HepG2 (cell line): Measurements from ENCODE around the gene RPS28. TPM values are rescaled to one million over a fixed set of nuclear protein-coding genes. Genes with fewer than 3 reads are reported as not detected.

ENCODE experiments used
- FOXC1 ChIP-seq: sonication (generic); formaldehyde crosslinking; IDR thresholded peaks from 2 replicates; pipeline ENCODE4 v1.8.0; 2022; ENCODE audit warnings: mild to moderate bottlenecking, missing genetic modification reagents, borderline replicate concordance
- GATAD2A ChIP-seq: IDR thresholded peaks from 2 replicates; pipeline ENCODE4 v1.6.1; 2016
- HMGXB4 ChIP-seq, 2 experiments: sonication (generic) in 1 of 2; formaldehyde crosslinking in 1 of 2; IDR thresholded peaks; 2 replicates each; pipeline versions ENCODE4 v1.4.0 to v1.6.1; 2018 to 2020; ENCODE audit warnings: missing genetic modification reagents in 2 of 2, borderline replicate concordance in 1 of 2, low read depth in 1 of 2, mild to moderate bottlenecking in 1 of 2, missing biosample characterization in 1 of 2
- HNF1A ChIP-seq, 2 experiments: sonication (generic) in 1 of 2; formaldehyde crosslinking in 1 of 2; IDR thresholded peaks; 2 replicates each; pipeline versions ENCODE4 v1.4.0 to v1.6.1; 2016 to 2020; ENCODE audit warnings: borderline replicate concordance in 1 of 2, low read depth in 1 of 2, mild to moderate bottlenecking in 1 of 2, missing genetic modification reagents in 1 of 2
- MTERF4 ChIP-seq: sonication (generic); formaldehyde crosslinking; IDR thresholded peaks from 2 replicates; pipeline ENCODE4 v1.8.0; 2023; ENCODE audit warnings: mild to moderate bottlenecking, missing genetic modification reagents
- NFE2 ChIP-seq: sonication (generic); formaldehyde crosslinking; IDR thresholded peaks from 2 replicates; pipeline ENCODE4 v1.4.0; 2020; ENCODE audit warnings: missing genetic modification reagents
- NR2F6 ChIP-seq, 2 experiments: IDR thresholded peaks; 2 replicates each; pipeline ENCODE4 v1.6.1; 2016; ENCODE audit warnings: antibody characterized with exemption in 1 of 2, mild to moderate bottlenecking in 1 of 2
- REPIN1 ChIP-seq: sonication (generic); formaldehyde crosslinking; IDR thresholded peaks from 2 replicates; pipeline ENCODE4 v1.8.0; 2022; ENCODE audit warnings: missing genetic modification reagents, low read depth, mild to moderate bottlenecking, borderline replicate concordance
- SALL1 ChIP-seq: sonication (generic); formaldehyde crosslinking; IDR thresholded peaks from 2 replicates; pipeline ENCODE4 v1.8.0; 2022; ENCODE audit warnings: mild to moderate bottlenecking, missing genetic modification reagents
- TFDP2 ChIP-seq: sonication (generic); formaldehyde crosslinking; IDR thresholded peaks from 2 replicates; pipeline ENCODE4 v1.4.0; 2020; ENCODE audit warnings: missing genetic modification reagents
- ZBTB42 ChIP-seq: sonication (generic); formaldehyde crosslinking; IDR thresholded peaks from 2 replicates; pipeline ENCODE4 v1.5.0; 2020; ENCODE audit warnings: mild to moderate bottlenecking, missing genetic modification reagents
- ZNF280B ChIP-seq: sonication (generic); formaldehyde crosslinking; IDR thresholded peaks from 2 replicates; pipeline ENCODE4 v1.5.0; 2020; ENCODE audit warnings: missing genetic modification reagents, mild to moderate bottlenecking, borderline replicate concordance
- ZNF639 ChIP-seq: conservative IDR thresholded peaks from 2 replicates; pipeline ENCODE4 v1.6.1; 2018; ENCODE audit warnings: missing genetic modification reagents
- ZSCAN21 ChIP-seq: sonication (generic); formaldehyde crosslinking; IDR thresholded peaks from 2 replicates; pipeline ENCODE4 v1.8.0; 2022; ENCODE audit warnings: mild to moderate bottlenecking, missing genetic modification reagents, moderate library complexity, borderline replicate concordance
- polyA plus RNA-seq, 8 experiments: library from polyadenylated mRNA; depleted of rRNA in 3 of 8; stranded (reverse) in 7 of 8; unstranded in 1 of 8; fragments of >200 nt; fragmentation: Illumina TruSeq in 4 of 8; extraction: Trizol in 4 of 8; gene quantifications; 2 replicates each; pipeline versions ENCODE4 v1.2.1 to v1.2.3, GENCODE V29; 2011 to 2016; ENCODE audit warnings: low read depth in 4 of 8, missing spikeins in 1 of 8, mixed read lengths in 1 of 8; ENCODE audit not compliant: insufficient read depth in 1 of 8
- total RNA-seq, 5 experiments: library from RNA; depleted of rRNA; stranded (reverse); fragments of >200 nt; fragmentation: Illumina TruSeq; extraction: Trizol; gene quantifications; 2 replicates each; pipeline ENCODE4 v1.2.3, GENCODE V29; 2016; ENCODE audit warnings: low read depth in 1 of 5

The RPS28 gene
- total and polyA plus RNA-seq, 2 of the 13 experiments (the other 11 are each of a cell fraction or from before 2014, with no cell fraction given) = 281 to 545 TPM

GRCh38 chr19:8363803-8364771 lies 42.8 kb downstream of the RPS28 start, which contains the start of gene ANGPTL4 (continued):
- TF ChIP-seq SALL1 (CRISPR knock-in tag) (peak; percentile 71; the same call in 1 of the 2 replicates), NR2F6 (IDR thresholded peaks at IDR 0.05) (no peak), NR2F6 (CRISPR knock-in tag; IDR thresholded peaks at IDR 0.05) (0 out of 2 replicates have a peak, but pooled peaks have one; percentile 5), REPIN1 (CRISPR knock-in tag) (0 out of 2 replicates have a peak, but pooled peaks have one; percentile 42), HNF1A (IDR thresholded peaks at IDR 0.05; ENCODE audit: low read depth) (no peak), HNF1A (CRISPR knock-in tag; IDR thresholded peaks at IDR 0.05; ENCODE audit: borderline replicate concordance) (peak; percentile 47; the same call in 1 of the 2 replicates), TFDP2 (0 out of 2 replicates have a peak, but pooled peaks have one; percentile 20), MTERF4 (CRISPR knock-in tag) (0 out of 2 replicates have a peak, but pooled peaks have one; percentile 40), ZBTB42 (0 out of 2 replicates have a peak, but pooled peaks have one; percentile 32), HMGXB4 (CRISPR knock-in tag; IDR thresholded peaks at IDR 0.05; ENCODE audit: borderline replicate concordance in 1 of 2, low read depth in 1 of 2) (peak; percentile 47 to 72; a peak in 3 of 4 replicates), FOXC1 (CRISPR knock-in tag) (peak; percentile 48), ZSCAN21 (CRISPR knock-in tag) (peak; percentile 72), ZNF639 (CRISPR knock-in tag) (no peak), ZNF280B (CRISPR knock-in tag) (peak; percentile 66; the same call in 1 of the 2 replicates), NFE2 (no peak), GATAD2A (CRISPR knock-in tag) (peak; percentile 29; the same call in 1 of the 2 replicates)
